ENCODE results near the gene CDC6.

Gene CDC6

DNA sequence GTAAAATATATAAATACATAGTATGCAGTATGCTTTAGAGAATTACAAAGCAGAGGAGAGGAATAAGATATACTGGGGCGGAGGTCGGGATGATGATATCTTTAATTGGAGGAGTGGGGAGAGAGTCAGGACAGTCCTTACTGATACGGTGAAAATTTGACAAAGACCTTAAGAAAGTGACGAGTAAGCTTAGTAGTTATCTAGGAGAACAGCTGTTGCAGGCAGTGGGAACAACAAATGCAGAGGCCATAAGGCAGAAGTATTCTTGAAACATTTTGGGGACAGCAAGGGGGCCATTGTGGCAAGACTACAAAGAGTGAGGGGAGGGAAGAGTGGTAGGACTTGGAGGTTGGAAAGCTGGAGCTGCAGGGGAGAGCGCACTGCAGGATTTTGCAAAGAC is 22.3 kb upstream of the CDC6 start:
- Mint-ChIP-seq H3K36me3 (ENCODE audit: insufficient read depth) (peaks cover 39% of the 10 kb centered on the region), H3K27ac (ENCODE audit: low read depth) (no peak overlapping the region), H3K9me3 (no peaks in the 10 kb centered on the region), H3K4me3 (no peak overlapping the region), H3K4me1 (peaks cover 8% of the 10 kb centered on the region), H3K27me3 (no peaks in the 10 kb centered on the region)
- ATAC-seq (replicated peaks; ENCODE audit: extremely low read depth, poor library complexity, severe bottlenecking) (no peak), DNase-seq (ENCODE audit: low spot score in 2 of 2) (no peak)

DNA sequence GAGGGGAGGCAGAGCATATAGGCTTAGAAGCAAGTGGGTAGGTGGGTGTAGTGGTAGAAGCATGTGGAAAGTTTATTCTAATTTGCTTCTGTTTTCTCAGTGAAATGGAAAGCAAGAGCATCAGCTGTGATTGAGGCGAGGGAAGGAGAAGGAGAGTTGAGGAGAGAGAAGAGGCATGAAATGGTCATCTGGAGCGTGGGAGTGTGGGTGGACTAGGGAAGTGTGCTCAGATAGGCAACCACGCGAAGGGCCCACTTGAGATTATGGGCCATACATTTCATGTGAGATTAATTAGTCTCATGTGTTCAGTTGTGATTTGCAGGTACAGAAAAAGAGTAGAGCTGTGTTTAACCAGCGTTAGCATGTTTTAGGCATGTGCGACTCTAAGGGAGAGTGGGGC is 20.8 kb upstream of the CDC6 start:
- Mint-ChIP-seq H3K4me3 (no peak overlapping the region), H3K27me3 (no peaks in the 10 kb centered on the region), H3K27ac (ENCODE audit: low read depth) (no peak overlapping the region), H3K36me3 (ENCODE audit: insufficient read depth) (peaks cover 35% of the 10 kb centered on the region), H3K4me1 (peaks cover 8% of the 10 kb centered on the region), H3K9me3 (no peaks in the 10 kb centered on the region)
- ATAC-seq (replicated peaks; ENCODE audit: extremely low read depth, poor library complexity, severe bottlenecking) (no peak), DNase-seq (ENCODE audit: low spot score in 2 of 2) (no peak)

DNA sequence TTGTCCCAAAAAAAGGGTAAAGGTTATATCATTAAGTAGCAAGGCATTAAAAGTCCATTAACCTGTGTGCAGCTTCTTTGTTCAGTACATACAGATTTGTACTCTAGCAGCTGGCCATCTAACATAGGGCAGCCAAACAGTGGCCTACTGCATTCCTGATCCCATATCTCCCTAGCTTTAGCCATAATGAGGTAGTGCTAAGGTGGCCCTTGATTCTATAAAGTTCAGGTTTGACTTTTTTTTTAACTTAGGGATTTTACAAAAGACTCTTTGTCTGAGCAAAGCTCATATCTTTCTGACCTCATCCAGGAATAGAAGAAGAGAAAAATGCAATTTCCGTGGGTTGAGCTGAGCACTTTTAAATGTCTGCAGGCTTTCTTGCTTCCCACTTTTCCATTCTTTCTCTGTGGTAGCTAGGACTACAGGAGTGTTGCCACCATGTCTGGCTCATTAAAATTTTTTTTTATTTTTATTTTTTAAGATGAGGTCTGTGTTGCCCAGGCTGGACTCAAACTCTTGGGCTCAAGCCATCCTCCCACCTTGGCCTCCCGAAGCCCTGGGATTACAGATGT is 19.5 kb upstream of the CDC6 start:
- ATAC-seq (replicated peaks; ENCODE audit: extremely low read depth, poor library complexity, severe bottlenecking) (no peak), DNase-seq (ENCODE audit: low spot score in 2 of 2) (no peak)
- no peak overlapping the region for H3K4me3 Mint-ChIP-seq
- no peaks in the 10 kb centered on the region for H3K9me3 Mint-ChIP-seq
- no peaks in the 10 kb centered on the region for H3K27me3 Mint-ChIP-seq
- H3K27ac Mint-ChIP-seq (ENCODE audit: low read depth): no peak overlapping the region
- H3K4me1 Mint-ChIP-seq: peaks cover 5% of the 10 kb centered on the region
- peaks cover 30% of the 10 kb centered on the region for H3K36me3 Mint-ChIP-seq (ENCODE audit: insufficient read depth)

DNA sequence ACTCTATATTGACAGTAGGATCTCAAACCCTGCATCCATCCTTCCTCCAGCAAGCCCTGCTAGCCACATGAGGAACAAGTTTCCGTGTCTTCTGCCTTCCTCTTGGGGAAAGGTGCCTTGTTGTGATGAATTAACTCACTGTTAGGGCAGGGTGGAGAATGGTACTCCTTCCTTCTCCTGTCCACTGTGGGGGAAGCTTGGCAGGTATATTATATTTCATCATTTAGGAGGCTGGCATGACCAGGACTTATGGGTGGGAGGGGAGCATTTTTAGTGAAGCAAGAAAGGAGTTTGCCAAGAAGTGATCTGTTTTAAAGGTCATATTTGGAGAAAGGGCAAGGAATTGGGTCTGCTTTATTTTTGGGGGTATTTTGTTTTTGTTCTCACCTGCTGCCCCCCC is 9.3 kb upstream of the CDC6 start:
- Mint-ChIP-seq H3K4me3 (no peak overlapping the region), H3K27ac (ENCODE audit: low read depth) (no peak overlapping the region), H3K27me3 (no peaks in the 10 kb centered on the region), H3K9me3 (no peaks in the 10 kb centered on the region), H3K36me3 (ENCODE audit: insufficient read depth) (peaks cover 74% of the 10 kb centered on the region), H3K4me1 (peaks cover 10% of the 10 kb centered on the region)
- no peak for DNase-seq (ENCODE audit: low spot score in 2 of 2)
- ATAC-seq (replicated peaks; ENCODE audit: extremely low read depth, poor library complexity, severe bottlenecking): no peak

DNA sequence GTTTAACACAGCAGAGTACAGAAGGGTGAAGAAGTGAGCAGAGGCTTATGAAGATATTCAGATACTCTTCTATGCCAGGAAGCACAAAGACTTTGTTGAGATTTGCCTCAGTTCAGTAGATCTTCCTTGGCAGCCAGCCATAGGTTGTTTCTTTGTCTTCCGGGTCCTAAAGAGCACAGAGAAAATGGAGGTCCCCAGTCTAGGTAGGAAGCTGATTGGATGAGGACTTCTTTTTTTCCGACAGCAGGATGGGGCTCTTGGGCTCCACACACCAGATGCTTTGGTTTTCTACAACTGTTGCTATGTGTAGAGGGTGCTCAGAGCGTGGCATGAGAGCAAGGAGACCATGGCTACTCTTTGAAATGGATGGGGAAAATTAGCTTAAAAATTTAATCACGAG is 8.3 kb upstream of the CDC6 start:
- Mint-ChIP-seq H3K4me1 (peaks cover 20% of the 10 kb centered on the region), H3K9me3 (no peaks in the 10 kb centered on the region), H3K27me3 (no peaks in the 10 kb centered on the region), H3K36me3 (ENCODE audit: insufficient read depth) (peaks cover 71% of the 10 kb centered on the region), H3K4me3 (no peak overlapping the region), H3K27ac (ENCODE audit: low read depth) (no peak overlapping the region)
- DNase-seq (ENCODE audit: low spot score in 2 of 2): no peak
- no peak for ATAC-seq (replicated peaks; ENCODE audit: extremely low read depth, poor library complexity, severe bottlenecking)

DNA sequence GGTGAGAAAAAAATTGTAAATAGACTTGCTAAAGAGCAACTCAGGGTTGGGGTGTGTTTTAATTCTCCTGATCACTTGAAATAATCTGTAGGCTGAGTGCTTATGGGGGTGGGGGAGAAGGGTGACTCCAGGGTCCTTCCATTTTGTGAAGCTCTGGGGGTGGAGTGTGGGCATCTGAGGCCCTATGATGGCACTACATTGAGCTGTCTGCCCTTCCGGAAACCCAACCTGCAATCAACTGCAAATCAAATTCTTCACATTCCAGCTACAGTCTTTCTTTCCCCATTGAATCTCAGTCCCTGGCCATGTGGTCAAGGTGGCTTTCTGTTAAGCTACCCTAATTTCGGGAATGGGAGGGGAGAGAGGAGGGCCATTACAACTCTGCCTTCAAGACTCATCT is 6.0 kb upstream of the CDC6 start:
- Mint-ChIP-seq H3K27me3 (no peaks in the 10 kb centered on the region), H3K9me3 (no peaks in the 10 kb centered on the region), H3K36me3 (ENCODE audit: insufficient read depth) (peaks cover 53% of the 10 kb centered on the region), H3K4me1 (peaks cover 20% of the 10 kb centered on the region), H3K4me3 (no peak overlapping the region), H3K27ac (ENCODE audit: low read depth) (peak overlapping the region; percentile 78)
- DNase-seq (ENCODE audit: low spot score in 2 of 2): no peak
- ATAC-seq (replicated peaks; ENCODE audit: extremely low read depth, poor library complexity, severe bottlenecking): no peak

DNA sequence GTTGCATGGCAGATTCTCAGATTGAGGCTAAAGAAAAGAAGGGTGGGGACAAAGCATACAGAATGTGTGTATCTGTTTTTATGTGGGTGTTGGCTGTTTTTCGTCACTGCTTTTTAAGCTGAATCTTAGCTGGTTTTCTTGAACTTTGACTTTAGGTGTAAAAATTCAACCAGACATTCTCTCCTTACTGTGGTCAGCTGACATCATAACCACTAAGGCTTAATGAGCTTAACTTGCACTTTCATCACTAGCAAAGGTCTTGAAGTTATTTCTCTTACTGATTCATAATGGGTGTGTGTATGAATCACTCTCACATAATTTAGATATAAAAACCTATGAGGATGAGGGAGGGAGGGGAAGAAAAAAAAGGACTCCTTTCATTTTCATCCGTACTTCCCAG is 4.0 kb upstream of the CDC6 start:
- ATAC-seq (replicated peaks; ENCODE audit: extremely low read depth, poor library complexity, severe bottlenecking) (peak; percentile 38), DNase-seq (ENCODE audit: low spot score in 2 of 2) (peak in 1 of 2 donors; percentile 13)
- peaks cover 37% of the 10 kb centered on the region for H3K36me3 Mint-ChIP-seq (ENCODE audit: insufficient read depth)
- H3K4me3 Mint-ChIP-seq: peak overlapping the region; percentile 5
- peak overlapping the region; percentile 53 for H3K27ac Mint-ChIP-seq (ENCODE audit: low read depth)
- H3K9me3 Mint-ChIP-seq: no peaks in the 10 kb centered on the region
- no peaks in the 10 kb centered on the region for H3K27me3 Mint-ChIP-seq
- H3K4me1 Mint-ChIP-seq: peaks cover 33% of the 10 kb centered on the region

DNA sequence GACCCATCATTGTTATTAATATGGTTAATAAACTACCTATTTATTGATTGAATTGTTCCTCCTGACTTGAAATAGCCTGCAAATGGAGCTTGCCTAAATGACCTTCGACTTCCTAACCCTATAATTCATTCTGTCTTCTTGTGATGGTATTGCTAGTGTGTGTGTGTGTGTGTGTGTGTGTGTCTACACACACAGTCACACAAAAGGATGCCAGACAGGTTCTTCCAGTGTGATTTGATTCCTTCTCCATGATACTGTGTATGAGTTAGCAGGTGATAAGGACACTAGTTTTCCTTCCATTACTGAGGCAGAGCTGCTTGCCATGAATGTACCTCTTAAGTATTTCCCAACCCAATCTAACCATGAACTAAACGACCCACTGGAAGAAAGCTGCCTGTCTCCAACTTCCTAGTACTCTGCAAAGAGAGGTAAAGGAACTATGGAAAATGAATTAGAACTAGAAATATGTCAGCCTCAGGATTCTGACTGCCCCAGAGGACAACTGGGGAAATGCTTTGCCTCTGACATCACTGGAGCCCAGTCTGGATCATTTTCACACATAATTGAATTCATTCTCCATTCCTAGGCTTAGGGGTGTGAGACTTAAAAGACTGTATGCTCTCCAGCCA is 3.5 kb upstream of the CDC6 start:
- ATAC-seq (replicated peaks; ENCODE audit: extremely low read depth, poor library complexity, severe bottlenecking): no peak
- Mint-ChIP-seq H3K27me3 (no peaks in the 10 kb centered on the region), H3K27ac (ENCODE audit: low read depth) (peak overlapping the region; percentile 53), H3K9me3 (no peaks in the 10 kb centered on the region), H3K36me3 (ENCODE audit: insufficient read depth) (peaks cover 32% of the 10 kb centered on the region), H3K4me1 (peaks cover 37% of the 10 kb centered on the region), H3K4me3 (peak overlapping the region; percentile 5)
- DNase-seq (ENCODE audit: low spot score in 2 of 2): no peak

DNA sequence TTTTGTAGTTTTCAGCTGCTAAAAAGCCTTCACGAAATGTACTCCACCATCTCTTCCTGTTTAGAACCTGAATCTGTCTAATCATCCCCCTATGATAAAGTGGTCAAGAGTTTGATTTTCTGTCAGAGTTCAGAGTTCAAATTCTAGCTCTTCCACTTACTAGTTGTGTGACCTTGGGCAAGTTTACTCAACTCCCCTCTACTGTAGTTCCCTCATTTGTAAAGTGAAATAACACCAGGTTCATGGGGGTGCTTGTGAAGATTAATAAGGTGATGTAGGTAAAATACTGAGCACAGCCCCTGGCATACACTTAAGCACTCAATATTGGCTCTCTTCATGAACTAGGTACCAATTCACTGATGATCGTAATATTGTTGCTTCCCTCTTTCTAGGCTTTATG is 1.2 kb upstream of the CDC6 start:
- ATAC-seq (replicated peaks; ENCODE audit: extremely low read depth, poor library complexity, severe bottlenecking): no peak
- Mint-ChIP-seq H3K9me3 (no peaks in the 10 kb centered on the region), H3K27me3 (no peaks in the 10 kb centered on the region), H3K27ac (ENCODE audit: low read depth) (no peak overlapping the region), H3K36me3 (ENCODE audit: insufficient read depth) (peaks cover 18% of the 10 kb centered on the region), H3K4me1 (peaks cover 40% of the 10 kb centered on the region), H3K4me3 (no peak overlapping the region)
- DNase-seq (ENCODE audit: low spot score in 2 of 2): no peak

DNA sequence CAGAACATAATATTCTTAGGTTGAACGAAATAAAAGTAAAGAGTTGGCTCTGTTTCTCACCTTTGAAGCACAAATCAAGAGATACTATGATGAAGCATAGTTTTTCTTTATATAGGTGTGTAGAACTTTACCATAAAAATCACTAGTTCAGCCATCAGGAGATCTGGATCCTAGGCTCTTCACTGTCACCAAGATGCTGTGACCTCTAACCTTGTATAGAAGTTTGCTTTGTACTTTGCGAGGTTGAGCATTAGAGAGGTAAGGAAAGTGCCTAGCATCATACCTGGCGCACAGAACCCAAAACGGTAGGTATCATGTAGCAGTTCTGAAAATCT is 553 bp upstream of the CDC6 start:
- peaks cover 34% of the 10 kb centered on the region for H3K4me1 Mint-ChIP-seq
- DNase-seq (ENCODE audit: low spot score in 2 of 2): no peak
- H3K36me3 Mint-ChIP-seq (ENCODE audit: insufficient read depth): peaks cover 12% of the 10 kb centered on the region
- no peaks in the 10 kb centered on the region for H3K9me3 Mint-ChIP-seq
- peak overlapping the region; percentile 94 for H3K4me3 Mint-ChIP-seq
- ATAC-seq (replicated peaks; ENCODE audit: extremely low read depth, poor library complexity, severe bottlenecking): no peak
- no peaks in the 10 kb centered on the region for H3K27me3 Mint-ChIP-seq
- H3K27ac Mint-ChIP-seq (ENCODE audit: low read depth): peak overlapping the region; percentile 93

DNA sequence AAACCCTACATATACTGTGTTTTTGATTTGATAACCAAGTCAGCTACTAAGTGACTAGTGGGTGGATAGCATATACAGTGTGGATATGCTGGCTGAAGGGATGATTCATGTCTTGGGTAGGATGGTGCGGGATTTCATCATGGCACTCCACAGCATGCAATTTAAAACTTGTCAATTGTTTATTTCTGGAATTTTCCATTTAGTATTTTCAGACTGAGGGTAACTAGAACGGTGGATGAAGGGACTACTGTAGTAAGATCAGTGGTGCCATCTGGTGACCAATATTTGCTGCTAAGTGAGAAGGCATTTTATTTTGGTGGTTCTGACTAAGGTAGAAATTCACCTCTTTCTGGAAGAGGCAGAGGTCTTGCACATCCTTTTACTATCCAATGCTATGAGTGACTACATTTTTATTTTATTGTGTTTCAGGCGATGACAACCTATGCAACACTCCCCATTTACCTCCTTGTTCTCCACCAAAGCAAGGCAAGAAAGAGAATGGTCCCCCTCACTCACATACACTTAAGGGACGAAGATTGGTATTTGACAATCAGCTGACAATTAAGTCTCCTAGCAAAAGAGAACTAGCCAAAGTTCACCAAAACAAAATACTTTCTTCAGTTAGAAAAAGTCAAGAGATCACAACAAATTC is 3.1 kb downstream of the CDC6 start:
- Mint-ChIP-seq H3K4me3 (no peak overlapping the region), H3K27me3 (no peaks in the 10 kb centered on the region), H3K4me1 (peaks cover 20% of the 10 kb centered on the region), H3K36me3 (ENCODE audit: insufficient read depth) (peaks cover 10% of the 10 kb centered on the region), H3K27ac (ENCODE audit: low read depth) (no peak overlapping the region), H3K9me3 (no peaks in the 10 kb centered on the region)
- no peak for ATAC-seq (replicated peaks; ENCODE audit: extremely low read depth, poor library complexity, severe bottlenecking)
- DNase-seq (ENCODE audit: low spot score in 2 of 2): no peak

DNA sequence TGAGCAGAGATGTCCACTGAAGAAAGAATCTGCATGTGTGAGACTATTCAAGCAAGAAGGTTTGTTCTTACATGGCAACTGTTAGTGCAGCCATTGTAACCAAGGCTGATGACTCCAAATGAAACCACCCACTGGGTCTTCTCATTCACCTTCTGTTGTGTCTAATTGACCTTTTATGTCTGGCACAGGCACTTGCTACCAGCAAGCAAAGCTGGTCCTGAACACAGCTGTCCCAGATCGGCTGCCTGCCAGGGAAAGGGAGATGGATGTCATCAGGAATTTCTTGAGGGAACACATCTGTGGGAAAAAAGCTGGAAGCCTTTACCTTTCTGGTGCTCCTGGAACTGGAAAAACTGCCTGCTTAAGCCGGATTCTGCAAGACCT is 3.6 kb downstream of the CDC6 start:
- H3K36me3 Mint-ChIP-seq (ENCODE audit: insufficient read depth): peaks cover 12% of the 10 kb centered on the region
- no peak overlapping the region for H3K27ac Mint-ChIP-seq (ENCODE audit: low read depth)
- peaks cover 20% of the 10 kb centered on the region for H3K4me1 Mint-ChIP-seq
- no peak for DNase-seq (ENCODE audit: low spot score in 2 of 2)
- ATAC-seq (replicated peaks; ENCODE audit: extremely low read depth, poor library complexity, severe bottlenecking): no peak
- no peak overlapping the region for H3K4me3 Mint-ChIP-seq
- no peaks in the 10 kb centered on the region for H3K9me3 Mint-ChIP-seq
- no peaks in the 10 kb centered on the region for H3K27me3 Mint-ChIP-seq

DNA sequence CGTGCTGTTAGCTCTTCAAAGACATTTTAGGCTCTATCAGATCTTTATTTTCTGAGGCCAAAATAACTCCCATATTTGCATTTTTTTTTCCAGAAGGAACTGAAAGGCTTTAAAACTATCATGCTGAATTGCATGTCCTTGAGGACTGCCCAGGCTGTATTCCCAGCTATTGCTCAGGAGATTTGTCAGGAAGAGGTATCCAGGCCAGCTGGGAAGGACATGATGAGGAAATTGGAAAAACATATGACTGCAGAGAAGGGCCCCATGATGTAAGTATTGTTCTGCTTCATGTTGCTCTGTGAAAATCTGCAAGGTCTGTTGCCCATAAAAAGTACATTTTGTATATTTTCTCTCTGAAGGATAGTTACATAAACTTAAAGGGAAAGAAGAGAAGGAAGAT is 5.7 kb downstream of the CDC6 start:
- no peaks in the 10 kb centered on the region for H3K9me3 Mint-ChIP-seq
- no peak for ATAC-seq (replicated peaks; ENCODE audit: extremely low read depth, poor library complexity, severe bottlenecking)
- no peaks in the 10 kb centered on the region for H3K27me3 Mint-ChIP-seq
- H3K36me3 Mint-ChIP-seq (ENCODE audit: insufficient read depth): peaks cover 8% of the 10 kb centered on the region
- no peak overlapping the region for H3K27ac Mint-ChIP-seq (ENCODE audit: low read depth)
- H3K4me3 Mint-ChIP-seq: no peak overlapping the region
- DNase-seq (ENCODE audit: low spot score in 2 of 2): no peak
- peaks cover 6% of the 10 kb centered on the region for H3K4me1 Mint-ChIP-seq

All from central memory CD8-positive, alpha-beta T cell (primary cell).